H9 (cell line): ENCODE measurements around the gene BLNK. TPM values are rescaled to one million over a fixed set of nuclear protein-coding genes. Genes with fewer than 3 reads are reported as not detected.

Experiments used
- DNase-seq: peaks from one replicate; pipeline ENCODE4 v3.0.0-alpha.2; 2017
- H2AFZ ChIP-seq: one replicate; pipeline ENCODE4 v1.6.1; 2013; ENCODE audit warnings: mild to moderate bottlenecking, low read length, control low read depth, moderate library complexity
- H2AK5ac ChIP-seq: 2 replicates; pipeline ENCODE4 v1.6.1; 2013; ENCODE audit warnings: low read length, control low read depth, mixed read lengths; ENCODE audit not compliant: insufficient read length
- H2BK120ac ChIP-seq: one replicate; pipeline ENCODE4 v1.6.1; 2013; ENCODE audit warnings: low read depth, mild to moderate bottlenecking, low read length, control low read depth, inconsistent platforms; ENCODE audit not compliant: poor library complexity, severe bottlenecking
- H2BK12ac ChIP-seq: 2 replicates; pipeline ENCODE4 v1.6.1; 2013; ENCODE audit warnings: low read length, control low read depth, mixed read lengths, low read depth; ENCODE audit not compliant: insufficient read length
- H2BK15ac ChIP-seq: 2 replicates; pipeline ENCODE4 v1.6.1; 2013; ENCODE audit warnings: low read depth, low read length, control low read depth
- H2BK20ac ChIP-seq: one replicate; pipeline ENCODE4 v1.6.1; 2013; ENCODE audit warnings: low read depth, mild to moderate bottlenecking, low read length, control low read depth, inconsistent platforms; ENCODE audit not compliant: poor library complexity, severe bottlenecking
- H2BK5ac ChIP-seq: 2 replicates; pipeline ENCODE4 v1.6.1; 2013; ENCODE audit warnings: low read length, control low read depth, mixed read lengths; ENCODE audit not compliant: insufficient read length
- H3K14ac ChIP-seq: 2 replicates; pipeline ENCODE4 v1.6.1; 2013; ENCODE audit warnings: low read length, control low read depth; ENCODE audit not compliant: insufficient read depth
- H3K18ac ChIP-seq: 2 replicates; pipeline ENCODE4 v1.6.1; 2013; ENCODE audit warnings: low read depth, mild to moderate bottlenecking, mixed read lengths, low read length, control low read depth; ENCODE audit not compliant: insufficient read length
- H3K23ac ChIP-seq: 2 replicates; pipeline ENCODE4 v1.6.1; 2013; ENCODE audit warnings: low read length, control low read depth, mixed read lengths, low read depth; ENCODE audit not compliant: insufficient read length
- H3K23me2 ChIP-seq: 2 replicates; pipeline ENCODE4 v1.6.1; 2013; ENCODE audit warnings: low read depth, mild to moderate bottlenecking, mixed read lengths, low read length, control low read depth; ENCODE audit not compliant: insufficient read length, poor library complexity, severe bottlenecking
- H3K27ac ChIP-seq: 2 replicates; pipeline ENCODE4 v1.5.1; 2013; ENCODE audit warnings: low read length, control low read depth, mixed read lengths, low read depth; ENCODE audit not compliant: insufficient read length
- H3K27me3 ChIP-seq: 2 replicates; pipeline ENCODE4 v1.6.1; 2013; ENCODE audit warnings: low read length, control low read depth, inconsistent platforms; ENCODE audit not compliant: insufficient read depth
- H3K4ac ChIP-seq: 2 replicates; pipeline ENCODE4 v1.6.1; 2013; ENCODE audit warnings: low read depth, mild to moderate bottlenecking, control low read depth, inconsistent platforms, low read length, moderate library complexity
- H3K4me1 ChIP-seq: 2 replicates; pipeline ENCODE4 v1.6.1; 2013; ENCODE audit warnings: low read length, control low read depth, inconsistent platforms; ENCODE audit not compliant: insufficient read depth
- H3K4me2 ChIP-seq: 2 replicates; pipeline ENCODE4 v1.6.1; 2013; ENCODE audit warnings: low read length, control low read depth, mixed read lengths; ENCODE audit not compliant: insufficient read length, insufficient read depth
- H3K56ac ChIP-seq: 2 replicates; pipeline ENCODE4 v1.6.1; 2013; ENCODE audit warnings: low read depth, mild to moderate bottlenecking, mixed read lengths, low read length, control low read depth; ENCODE audit not compliant: insufficient read length
- H3K79me1 ChIP-seq: 2 replicates; pipeline ENCODE4 v1.6.1; 2013; ENCODE audit warnings: low read depth, mild to moderate bottlenecking, moderate library complexity, low read length, control low read depth, inconsistent platforms; ENCODE audit not compliant: insufficient read depth, poor library complexity, severe bottlenecking
- H3K79me2 ChIP-seq: 2 replicates; pipeline ENCODE4 v1.6.1; 2013; ENCODE audit warnings: low read length, control low read depth, inconsistent platforms; ENCODE audit not compliant: insufficient read depth
- H3K9ac ChIP-seq: 2 replicates; pipeline ENCODE4 v1.6.1; 2013; ENCODE audit warnings: low read length, control low read depth, mixed read lengths; ENCODE audit not compliant: insufficient read length; ENCODE audit errors: extremely low read depth
- H3K9me3 ChIP-seq: one replicate; pipeline ENCODE4 v1.6.1; 2013; ENCODE audit warnings: low read depth, low read length, inconsistent platforms; ENCODE audit not compliant: control insufficient read depth
- H3T11ph ChIP-seq: one replicate; pipeline ENCODE4 v1.6.1; 2013; ENCODE audit warnings: mild to moderate bottlenecking, low read length, control low read depth, inconsistent platforms
- H4K20me1 ChIP-seq: one replicate; pipeline ENCODE4 v1.6.1; 2013; ENCODE audit not compliant: control insufficient read depth, insufficient read length, insufficient read depth
- H4K5ac ChIP-seq: 2 replicates; pipeline ENCODE4 v1.6.1; 2013; ENCODE audit warnings: low read depth, mild to moderate bottlenecking, mixed read lengths, low read length, control low read depth; ENCODE audit not compliant: insufficient read length
- H4K8ac ChIP-seq: replicated peaks from 2 replicates; pipeline ENCODE4 v1.6.1; 2013; ENCODE audit warnings: low read length, control low read depth, mixed read lengths, low read depth; ENCODE audit not compliant: insufficient read length
- H4K91ac ChIP-seq: 2 replicates; pipeline ENCODE4 v1.6.1; 2013; ENCODE audit warnings: low read depth, mild to moderate bottlenecking, moderate library complexity, mixed read lengths, low read length, control low read depth; ENCODE audit not compliant: insufficient read length
- H3K27ac Mint-ChIP-seq, 3 experiments: 2 replicates in 2 of 3; 3 replicates in 1 of 3; pipeline ENCODE4 v1.8.0; 2020 to 2021; ENCODE audit warnings: mixed read lengths in 3 of 3, mild to moderate bottlenecking in 1 of 3, moderate library complexity in 1 of 3
- H3K27me3 Mint-ChIP-seq: 2 replicates; pipeline ENCODE4 v1.8.0; 2021; ENCODE audit warnings: low read depth, mild to moderate bottlenecking, moderate library complexity, mixed read lengths
- H3K36me3 Mint-ChIP-seq, 3 experiments: 2 replicates in 2 of 3; 3 replicates in 1 of 3; pipeline ENCODE4 v1.8.0; 2020 to 2021; ENCODE audit warnings: low read depth in 3 of 3, mixed read lengths in 3 of 3; ENCODE audit not compliant: insufficient read depth in 1 of 3
- H3K4me1 Mint-ChIP-seq, 2 experiments: 2 replicates each; pipeline ENCODE4 v1.8.0; 2020; ENCODE audit warnings: mixed read lengths in 2 of 2
- H3K4me3 Mint-ChIP-seq, 2 experiments: 2 replicates in 1 of 2; 3 replicates in 1 of 2; pipeline ENCODE4 v1.8.0; 2020 to 2021; ENCODE audit warnings: mild to moderate bottlenecking in 2 of 2, mixed read lengths in 2 of 2, moderate library complexity in 1 of 2
- H3K9me3 Mint-ChIP-seq, 2 experiments: 2 replicates in 1 of 2; 3 replicates in 1 of 2; pipeline ENCODE4 v1.8.0; 2020; ENCODE audit warnings: mild to moderate bottlenecking in 2 of 2, mixed read lengths in 2 of 2, moderate library complexity in 1 of 2
- WGBS: extraction: QIAGEN DNeasy Blood & Tissue Kit; methylation state at CpG from one replicate; pipeline ENCODE4 v1.1.7; 2013; ENCODE audit warnings: missing lambda C conversion rate, low lambda C conversion rate, mixed read lengths; ENCODE audit not compliant: insufficient read length; ENCODE audit errors: extremely low coverage; 5-methylcytosine and 5-hydroxymethylcytosine counted together
- total RNA-seq: library from RNA; stranded (reverse); gene quantifications from 2 replicates; pipeline ENCODE4 v1.2.1, GENCODE V29; 2021
- TF ChIP-seq, protein P1 (sequence below): fragments of 200-600 bp; sonication (generic); conservative IDR thresholded peaks from 3 replicates; pipeline ENCODE4 v1.8.0; 2021; ENCODE audit warnings: antibody characterized with exemption, mild to moderate bottlenecking

The BLNK gene
- total RNA-seq, 1 experiment from 2014 or later: not detected

DNA sequence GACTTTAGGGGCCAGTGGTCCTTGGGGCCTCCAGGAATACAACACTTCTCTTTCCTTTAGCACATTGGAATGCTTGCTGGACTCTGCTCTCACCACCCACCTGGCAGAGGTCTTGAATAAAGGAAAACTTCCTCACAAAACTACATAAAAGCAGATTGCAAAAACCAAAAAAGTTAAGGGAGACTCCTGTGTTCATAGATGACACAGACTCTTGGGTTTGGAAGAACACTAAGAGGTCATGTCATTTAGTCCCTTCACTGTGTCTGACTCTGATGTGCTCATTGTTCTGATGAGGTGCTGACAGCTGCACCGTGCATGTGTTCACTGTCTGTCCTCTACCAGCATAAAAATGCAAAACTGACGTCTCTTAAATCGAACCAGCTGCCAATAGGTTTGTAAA, 11.4 kb downstream of the BLNK start:
- H3K79me1 ChIP-seq: no peaks in the 10 kb centered on the region
- no peak overlapping the region for H2BK15ac ChIP-seq
- TF ChIP-seq, protein P1, sequence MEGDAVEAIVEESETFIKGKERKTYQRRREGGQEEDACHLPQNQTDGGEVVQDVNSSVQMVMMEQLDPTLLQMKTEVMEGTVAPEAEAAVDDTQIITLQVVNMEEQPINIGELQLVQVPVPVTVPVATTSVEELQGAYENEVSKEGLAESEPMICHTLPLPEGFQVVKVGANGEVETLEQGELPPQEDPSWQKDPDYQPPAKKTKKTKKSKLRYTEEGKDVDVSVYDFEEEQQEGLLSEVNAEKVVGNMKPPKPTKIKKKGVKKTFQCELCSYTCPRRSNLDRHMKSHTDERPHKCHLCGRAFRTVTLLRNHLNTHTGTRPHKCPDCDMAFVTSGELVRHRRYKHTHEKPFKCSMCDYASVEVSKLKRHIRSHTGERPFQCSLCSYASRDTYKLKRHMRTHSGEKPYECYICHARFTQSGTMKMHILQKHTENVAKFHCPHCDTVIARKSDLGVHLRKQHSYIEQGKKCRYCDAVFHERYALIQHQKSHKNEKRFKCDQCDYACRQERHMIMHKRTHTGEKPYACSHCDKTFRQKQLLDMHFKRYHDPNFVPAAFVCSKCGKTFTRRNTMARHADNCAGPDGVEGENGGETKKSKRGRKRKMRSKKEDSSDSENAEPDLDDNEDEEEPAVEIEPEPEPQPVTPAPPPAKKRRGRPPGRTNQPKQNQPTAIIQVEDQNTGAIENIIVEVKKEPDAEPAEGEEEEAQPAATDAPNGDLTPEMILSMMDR: no peak

More for the DNA sequence above, 11.4 kb downstream of the BLNK start:
- no peak overlapping the region for H3K27ac ChIP-seq
- no peak overlapping the region for H3K9ac ChIP-seq
- no peak overlapping the region for H4K8ac ChIP-seq
- DNase-seq: no peak
- H2BK5ac ChIP-seq: no peak overlapping the region
- no peak overlapping the region for H3K4ac ChIP-seq
- H2BK120ac ChIP-seq: no peak overlapping the region
- H2BK20ac ChIP-seq: no peak overlapping the region
- H2AK5ac ChIP-seq: no peak overlapping the region
- no peak overlapping the region for H3K56ac ChIP-seq
- WGBS: no CpG with 5 or more reads among the region's 3 CpGs
- no peaks in the 10 kb centered on the region for H4K20me1 ChIP-seq
- no peaks in the 10 kb centered on the region for H3K9me3 ChIP-seq
- no peaks in the 10 kb centered on the region; a peak in 1 of 5 replicates for H3K9me3 Mint-ChIP-seq
- no peak overlapping the region for H4K5ac ChIP-seq
- H3K4me1 Mint-ChIP-seq: peaks cover 16% of the 10 kb centered on the region in 2 experiments
- H3K36me3 Mint-ChIP-seq: no peaks in the 10 kb centered on the region
- no peak overlapping the region for H3K23ac ChIP-seq
- no peak overlapping the region for H2AFZ ChIP-seq
- no peak overlapping the region for H3K18ac ChIP-seq
- H3K79me2 ChIP-seq: no peaks in the 10 kb centered on the region
- no peaks in the 10 kb centered on the region; the same call in 1 of the 2 replicates for H3K4me1 ChIP-seq
- no peaks in the 10 kb centered on the region for H3K27me3 ChIP-seq
- no peaks in the 10 kb centered on the region for H3K27me3 Mint-ChIP-seq
- H2BK12ac ChIP-seq: no peak overlapping the region
- H3K27ac Mint-ChIP-seq: no peak overlapping the region
- H3K4me3 Mint-ChIP-seq: no peak overlapping the region
- no peak overlapping the region for H3K14ac ChIP-seq
- no peaks in the 10 kb centered on the region for H3K23me2 ChIP-seq
- no peak overlapping the region for H3T11ph ChIP-seq
- no peak overlapping the region for H3K4me2 ChIP-seq
- no peak overlapping the region for H4K91ac ChIP-seq
